HEK293 (cell line): ENCODE results near the gene ADRA2B.

Source experiments
- BCL11B ChIP-seq: fragments of 450-650 bp; formaldehyde crosslinking; IDR thresholded peaks from 2 replicates; pipeline ENCODE4 v1.5.1; 2016; ENCODE audit warnings: low read depth, missing biosample characterization, missing genetic modification characterization
- KLF7 ChIP-seq: fragments of 450-650 bp; formaldehyde crosslinking; IDR thresholded peaks from 2 replicates; pipeline ENCODE4 v1.5.1; 2016; ENCODE audit warnings: missing biosample characterization, missing genetic modification characterization, borderline replicate concordance
- PATZ1 ChIP-seq: fragments of 450-650 bp; formaldehyde crosslinking; IDR thresholded peaks from 2 replicates; pipeline ENCODE4 v1.5.1; 2016; ENCODE audit warnings: missing biosample characterization, missing genetic modification characterization
- RBAK ChIP-seq: fragments of 450-650 bp; formaldehyde crosslinking; IDR thresholded peaks from 2 replicates; pipeline ENCODE4 v1.5.1; 2016; ENCODE audit warnings: missing biosample characterization, missing genetic modification characterization
- ZNF274 ChIP-seq, 2 experiments: fragments of 200-500 bp in 1 of 2; fragments of 450-650 bp in 1 of 2; sonication (Bioruptor generic) in 1 of 2; formaldehyde crosslinking in 1 of 2; IDR thresholded peaks; 2 replicates each; pipeline versions ENCODE4 v1.5.1 to v1.6.1; 2014 to 2016; ENCODE audit warnings: borderline replicate concordance in 1 of 2, inconsistent platforms in 1 of 2, low read length in 1 of 2, missing biosample characterization in 1 of 2, missing genetic modification characterization in 1 of 2
- ZNF785 ChIP-seq: fragments of 450-650 bp; formaldehyde crosslinking; IDR thresholded peaks from 2 replicates; pipeline ENCODE4 v1.5.1; 2016; ENCODE audit warnings: missing biosample characterization, missing genetic modification characterization
- TF ChIP-seq, protein P1 (sequence below): fragments of 450-650 bp; formaldehyde crosslinking; IDR thresholded peaks from 2 replicates; pipeline ENCODE4 v1.5.1; 2016; ENCODE audit warnings: missing biosample characterization, missing genetic modification characterization

GRCh38 chr2:96108151-96108540 is 8.2 kb downstream of the ADRA2B start:
- TF ChIP-seq KLF7 (tag by site-specific recombination) = no peak
- TF ChIP-seq, protein P1, sequence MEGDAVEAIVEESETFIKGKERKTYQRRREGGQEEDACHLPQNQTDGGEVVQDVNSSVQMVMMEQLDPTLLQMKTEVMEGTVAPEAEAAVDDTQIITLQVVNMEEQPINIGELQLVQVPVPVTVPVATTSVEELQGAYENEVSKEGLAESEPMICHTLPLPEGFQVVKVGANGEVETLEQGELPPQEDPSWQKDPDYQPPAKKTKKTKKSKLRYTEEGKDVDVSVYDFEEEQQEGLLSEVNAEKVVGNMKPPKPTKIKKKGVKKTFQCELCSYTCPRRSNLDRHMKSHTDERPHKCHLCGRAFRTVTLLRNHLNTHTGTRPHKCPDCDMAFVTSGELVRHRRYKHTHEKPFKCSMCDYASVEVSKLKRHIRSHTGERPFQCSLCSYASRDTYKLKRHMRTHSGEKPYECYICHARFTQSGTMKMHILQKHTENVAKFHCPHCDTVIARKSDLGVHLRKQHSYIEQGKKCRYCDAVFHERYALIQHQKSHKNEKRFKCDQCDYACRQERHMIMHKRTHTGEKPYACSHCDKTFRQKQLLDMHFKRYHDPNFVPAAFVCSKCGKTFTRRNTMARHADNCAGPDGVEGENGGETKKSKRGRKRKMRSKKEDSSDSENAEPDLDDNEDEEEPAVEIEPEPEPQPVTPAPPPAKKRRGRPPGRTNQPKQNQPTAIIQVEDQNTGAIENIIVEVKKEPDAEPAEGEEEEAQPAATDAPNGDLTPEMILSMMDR = no peak
- TF ChIP-seq PATZ1 (tag by site-specific recombination) = no peak
- no peak for TF ChIP-seq ZNF785
- TF ChIP-seq ZNF274 (IDR thresholded peaks at IDR 0.05; ENCODE audit: low read length) = no peak
- no peak for TF ChIP-seq ZNF274 (tag by site-specific recombination; IDR thresholded peaks at IDR 0.05; ENCODE audit: borderline replicate concordance)
- no peak for TF ChIP-seq BCL11B (tag by site-specific recombination)
- no peak for TF ChIP-seq RBAK (tag by site-specific recombination)
